T-helper 2 cell treated with Interferon-gamma antibody and Interleukin-4, amounts not matched to agents 5 μg/mL and 100 μg/mL, for 36 hours (primary cell): ENCODE results near the gene LARP6.

ENCODE experiments used
- DNase-seq: peaks from one replicate; pipeline ENCODE4 v3.0.0; 2021; ENCODE audit warnings: low spot score
- H3K27ac Mint-ChIP-seq: one replicate; pipeline ENCODE4 v1.8.0; 2021; ENCODE audit warnings: mild to moderate bottlenecking, mixed read lengths
- H3K27me3 Mint-ChIP-seq: one replicate; pipeline ENCODE4 v1.8.0; 2021; ENCODE audit warnings: low read depth, mixed read lengths
- H3K36me3 Mint-ChIP-seq: one replicate; pipeline ENCODE4 v1.8.0; 2021; ENCODE audit warnings: low read depth, mixed read lengths
- H3K4me1 Mint-ChIP-seq: one replicate; pipeline ENCODE4 v1.8.0; 2021; ENCODE audit warnings: low read depth, mixed read lengths
- H3K4me3 Mint-ChIP-seq: one replicate; pipeline ENCODE4 v1.8.0; 2022; ENCODE audit warnings: mild to moderate bottlenecking, moderate library complexity, mixed read lengths
- H3K9me3 Mint-ChIP-seq: one replicate; pipeline ENCODE4 v1.8.0; 2021; ENCODE audit warnings: mixed read lengths

LARP6 gene

GRCh38 chr15:70853318-70853972 lies 512 bp downstream of the LARP6 start:
- no peak for DNase-seq
- no peak overlapping the region for H3K27ac Mint-ChIP-seq
- H3K4me3 Mint-ChIP-seq: peak overlapping the region; percentile 25
- no peaks in the 10 kb centered on the region for H3K9me3 Mint-ChIP-seq
- peaks cover 70% of the 10 kb centered on the region for H3K27me3 Mint-ChIP-seq
- H3K4me1 Mint-ChIP-seq: peaks cover 3% of the 10 kb centered on the region
- H3K36me3 Mint-ChIP-seq: no peaks in the 10 kb centered on the region

GRCh38 chr15:70852501-70853317 lies 1.2 kb downstream of the LARP6 start:
- Mint-ChIP-seq H3K36me3 (no peaks in the 10 kb centered on the region), H3K4me3 (peak overlapping the region; percentile 25), H3K27me3 (peaks cover 72% of the 10 kb centered on the region), H3K4me1 (peaks cover 3% of the 10 kb centered on the region), H3K27ac (no peak overlapping the region), H3K9me3 (no peaks in the 10 kb centered on the region)
- DNase-seq: no peak

- no peaks in the 10 kb centered on the region for H3K9me3 Mint-ChIP-seq
- peaks cover 72% of the 10 kb centered on the region for H3K27me3 Mint-ChIP-seq
- no peak overlapping the region for H3K27ac Mint-ChIP-seq
- H3K4me3 Mint-ChIP-seq: no peak overlapping the region
- H3K36me3 Mint-ChIP-seq: no peaks in the 10 kb centered on the region
- no peak for DNase-seq
- H3K4me1 Mint-ChIP-seq: peaks cover 3% of the 10 kb centered on the region
These were observed 2.1 kb downstream of the LARP6 start for GRCh38 chr15:70851889-70852288.

- Mint-ChIP-seq H3K27me3 (peaks cover 24% of the 10 kb centered on the region), H3K4me1 (no peaks in the 10 kb centered on the region), H3K4me3 (no peak overlapping the region), H3K9me3 (no peaks in the 10 kb centered on the region), H3K27ac (no peak overlapping the region), H3K36me3 (no peaks in the 10 kb centered on the region)
- DNase-seq: no peak
These were observed 8.2 kb downstream of the LARP6 start for GRCh38 chr15:70845602-70846360.

DNA sequence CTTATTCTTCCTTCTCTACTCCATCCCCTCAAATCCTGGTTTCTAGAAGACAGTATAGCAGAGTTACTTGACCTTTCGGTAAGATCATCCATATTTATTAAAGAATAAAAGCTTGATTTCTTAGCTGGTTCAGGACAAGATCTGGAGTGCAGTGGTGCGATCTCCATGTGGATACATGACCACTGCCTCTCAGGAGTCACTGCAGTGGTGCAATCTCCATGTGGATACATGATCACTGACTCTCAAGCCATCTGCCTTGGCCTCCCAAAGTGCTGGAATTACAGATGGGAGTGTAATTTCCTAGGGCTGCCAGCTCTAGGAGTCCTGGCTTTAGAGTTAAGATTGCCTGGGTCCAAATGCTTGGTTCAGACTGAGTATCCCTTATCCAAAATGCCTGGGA lies 16.5 kb downstream of the LARP6 start:
- Mint-ChIP-seq H3K9me3 (no peaks in the 10 kb centered on the region), H3K27me3 (peaks cover 3% of the 10 kb centered on the region), H3K4me3 (no peak overlapping the region), H3K27ac (no peak overlapping the region), H3K36me3 (no peaks in the 10 kb centered on the region), H3K4me1 (no peaks in the 10 kb centered on the region)
- DNase-seq: no peak

GRCh38 chr15:70835841-70836240 lies 18.1 kb downstream of the LARP6 start:
- no peaks in the 10 kb centered on the region for H3K36me3 Mint-ChIP-seq
- no peaks in the 10 kb centered on the region for H3K27me3 Mint-ChIP-seq
- no peak for DNase-seq
- no peaks in the 10 kb centered on the region for H3K4me1 Mint-ChIP-seq
- no peak overlapping the region for H3K4me3 Mint-ChIP-seq
- no peak overlapping the region for H3K27ac Mint-ChIP-seq
- H3K9me3 Mint-ChIP-seq: no peaks in the 10 kb centered on the region

GRCh38 chr15:70835415-70835814 lies 18.5 kb downstream of the LARP6 start:
- Mint-ChIP-seq H3K9me3 (no peaks in the 10 kb centered on the region), H3K4me1 (no peaks in the 10 kb centered on the region), H3K27ac (no peak overlapping the region), H3K27me3 (no peaks in the 10 kb centered on the region), H3K4me3 (no peak overlapping the region), H3K36me3 (no peaks in the 10 kb centered on the region)
- DNase-seq: no peak

- Mint-ChIP-seq H3K27me3 (no peaks in the 10 kb centered on the region), H3K4me3 (no peak overlapping the region), H3K9me3 (no peaks in the 10 kb centered on the region), H3K4me1 (no peaks in the 10 kb centered on the region), H3K36me3 (no peaks in the 10 kb centered on the region), H3K27ac (no peak overlapping the region)
- DNase-seq: no peak
These were observed 19.0 kb downstream of the LARP6 start for GRCh38 chr15:70834999-70835398.

DNA sequence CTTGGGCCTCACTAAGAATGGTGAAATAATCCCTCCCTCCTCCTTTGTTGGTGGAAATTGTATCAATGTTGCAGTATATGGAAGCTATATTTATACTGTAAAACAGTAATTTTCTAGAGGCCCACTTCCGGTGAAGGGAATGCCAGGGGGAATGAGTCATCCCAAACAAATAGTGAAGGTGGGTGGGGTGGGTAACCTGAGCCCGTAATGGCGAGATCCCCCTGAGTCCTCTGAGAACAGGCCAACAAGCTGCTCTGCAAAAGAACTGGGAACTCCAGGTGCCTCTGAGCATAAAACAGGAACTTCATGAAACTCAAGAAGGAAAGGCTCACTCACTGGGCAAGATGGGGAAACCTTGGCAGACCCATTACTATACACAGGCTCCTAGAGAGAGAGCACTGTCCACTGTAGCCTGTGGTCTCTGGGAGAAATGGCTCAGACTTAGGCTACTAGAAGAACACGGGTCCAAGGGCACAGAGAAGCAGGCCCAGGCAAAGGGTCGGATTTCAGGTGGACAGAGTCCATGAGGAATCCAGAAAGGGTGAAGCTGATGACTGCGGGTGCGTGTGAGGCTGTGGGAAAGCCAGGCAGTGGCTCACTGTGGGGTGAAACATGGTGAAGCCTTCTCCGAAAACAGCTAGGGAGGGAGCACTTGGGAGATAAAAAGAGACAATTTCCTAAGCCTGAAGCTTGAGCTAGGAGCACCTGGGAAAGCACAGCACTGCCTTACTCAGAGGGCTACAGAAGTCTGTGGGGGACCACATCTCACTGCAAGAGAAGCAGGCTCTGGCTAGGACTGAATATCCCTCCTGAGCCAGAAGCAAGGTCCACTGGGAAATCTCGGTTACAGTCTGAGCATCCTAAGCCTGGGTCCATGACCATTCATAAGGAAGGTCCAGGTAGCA lies 19.8 kb downstream of the LARP6 start:
- no peak for DNase-seq
- Mint-ChIP-seq H3K4me3 (no peak overlapping the region), H3K4me1 (no peaks in the 10 kb centered on the region), H3K9me3 (no peaks in the 10 kb centered on the region), H3K36me3 (no peaks in the 10 kb centered on the region), H3K27ac (no peak overlapping the region), H3K27me3 (no peaks in the 10 kb centered on the region)

DNA sequence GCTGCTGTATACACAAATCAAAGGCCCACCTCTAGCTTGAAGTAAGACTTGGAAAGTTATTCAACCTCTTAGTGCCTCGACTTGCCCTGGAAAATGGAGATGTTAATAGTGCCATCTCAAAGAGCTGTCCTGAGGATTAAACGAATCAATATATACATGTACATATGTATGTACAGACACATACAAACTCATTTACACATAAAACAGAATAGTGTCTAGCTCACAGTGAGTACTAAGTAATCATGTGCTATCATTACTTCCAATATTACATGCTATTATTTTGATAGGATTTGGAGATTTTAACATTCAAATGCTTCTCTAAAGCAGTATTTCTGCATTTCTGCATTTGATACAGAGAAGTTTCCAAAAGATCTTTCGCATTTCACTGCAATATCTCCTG lies 20.5 kb downstream of the LARP6 start:
- H3K27ac Mint-ChIP-seq: no peak overlapping the region
- no peaks in the 10 kb centered on the region for H3K36me3 Mint-ChIP-seq
- no peaks in the 10 kb centered on the region for H3K9me3 Mint-ChIP-seq
- H3K4me3 Mint-ChIP-seq: no peak overlapping the region
- no peak for DNase-seq
- H3K4me1 Mint-ChIP-seq: no peaks in the 10 kb centered on the region
- H3K27me3 Mint-ChIP-seq: no peaks in the 10 kb centered on the region

DNA sequence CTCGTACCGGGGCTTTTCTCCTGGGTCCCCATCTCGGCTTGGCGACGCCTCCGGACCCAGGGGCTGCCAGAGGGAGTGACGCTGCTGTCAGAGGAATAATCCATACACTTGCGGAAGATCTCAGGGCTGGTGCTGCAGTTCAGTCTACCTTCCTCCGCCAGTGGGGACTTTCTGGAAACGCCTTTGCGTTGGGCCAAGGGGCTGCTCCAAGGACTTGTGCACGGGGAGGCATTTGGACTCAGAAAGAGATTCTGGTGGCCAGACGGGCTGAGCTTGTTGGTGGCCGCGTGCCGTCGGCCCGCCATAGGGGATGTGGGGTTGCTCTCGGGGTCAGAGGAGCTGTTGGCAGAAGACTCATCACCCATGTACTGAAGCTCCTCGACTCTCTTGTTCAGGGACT lies 21.8 kb downstream of the LARP6 start:
- Mint-ChIP-seq H3K27ac (no peak overlapping the region), H3K36me3 (no peaks in the 10 kb centered on the region)

GRCh38 chr15:70831094-70831911 lies 22.7 kb downstream of the LARP6 start:
- Mint-ChIP-seq H3K4me1 (no peaks in the 10 kb centered on the region), H3K27ac (no peak overlapping the region), H3K36me3 (no peaks in the 10 kb centered on the region), H3K27me3 (peaks cover 6% of the 10 kb centered on the region), H3K9me3 (no peaks in the 10 kb centered on the region), H3K4me3 (no peak overlapping the region)
- no peak for DNase-seq

More for the DNA sequence above, 21.8 kb downstream of the LARP6 start:
- Mint-ChIP-seq H3K4me3 (no peak overlapping the region), H3K27me3 (peaks cover 4% of the 10 kb centered on the region), H3K9me3 (no peaks in the 10 kb centered on the region), H3K4me1 (no peaks in the 10 kb centered on the region)
- DNase-seq: no peak

GRCh38 chr15:70830615-70831014 lies 23.3 kb downstream of the LARP6 start:
- no peaks in the 10 kb centered on the region for H3K9me3 Mint-ChIP-seq

More at GRCh38 chr15:70830615-70831014, 23.3 kb downstream of the LARP6 start:
- no peaks in the 10 kb centered on the region for H3K4me1 Mint-ChIP-seq
- no peak overlapping the region for H3K4me3 Mint-ChIP-seq
- no peak overlapping the region for H3K27ac Mint-ChIP-seq
- peaks cover 6% of the 10 kb centered on the region for H3K27me3 Mint-ChIP-seq
- DNase-seq: no peak
- H3K36me3 Mint-ChIP-seq: no peaks in the 10 kb centered on the region
